Measurements from ENCODE around the gene P4HA3. TPM values are rescaled to one million over a fixed set of nuclear protein-coding genes. Genes with fewer than 3 reads are reported as not detected.

The P4HA3 gene
- total RNA-seq, 1 donor from 2014 or later = 0.34 TPM

DNA sequence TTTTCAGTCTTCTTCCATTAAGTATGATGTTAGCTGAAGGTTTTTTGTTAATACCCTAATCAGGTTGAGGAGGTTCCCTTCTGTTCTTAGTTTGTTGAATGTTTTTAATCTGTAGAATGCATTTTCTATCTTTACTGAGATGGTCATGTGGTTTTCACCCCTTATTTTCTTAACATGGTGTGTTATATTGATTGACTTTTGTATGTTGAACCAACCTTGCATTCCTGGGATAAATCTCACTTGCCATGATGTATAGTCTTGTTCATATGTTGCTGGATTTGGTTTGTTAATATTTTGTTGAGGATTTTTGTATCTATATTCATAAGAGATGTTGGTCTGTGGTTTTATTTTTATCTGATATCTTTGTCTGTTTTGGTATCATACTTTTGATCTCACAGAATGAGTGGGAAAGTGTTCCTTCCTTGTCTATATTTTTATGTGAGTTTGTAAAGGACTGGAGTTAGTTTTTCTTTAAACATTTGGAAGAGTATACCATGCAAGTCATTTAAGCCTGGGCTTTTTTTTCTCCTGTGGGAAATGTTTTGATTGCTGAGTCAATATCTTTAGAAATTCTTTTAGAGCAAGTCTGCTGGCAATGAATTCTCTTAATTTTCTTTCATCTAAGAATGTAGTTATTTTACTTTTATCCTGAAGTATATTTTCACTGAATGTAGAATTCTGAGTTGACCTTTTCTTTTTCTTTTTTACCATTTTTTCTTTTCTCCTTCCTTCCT, 5.5 kb upstream of the P4HA3 start:
- Mint-ChIP-seq H3K4me1 (ENCODE audit: unreplicated experiment) (no peaks in the 10 kb centered on the region), H3K4me3 (no peak overlapping the region), H3K27me3 (peaks cover 45% of the 10 kb centered on the region), H3K9me3 (peaks cover 26% of the 10 kb centered on the region), H3K36me3 (peaks cover 4% of the 10 kb centered on the region), H3K27ac (no peak overlapping the region)
- TF ChIP-seq, protein P1, sequence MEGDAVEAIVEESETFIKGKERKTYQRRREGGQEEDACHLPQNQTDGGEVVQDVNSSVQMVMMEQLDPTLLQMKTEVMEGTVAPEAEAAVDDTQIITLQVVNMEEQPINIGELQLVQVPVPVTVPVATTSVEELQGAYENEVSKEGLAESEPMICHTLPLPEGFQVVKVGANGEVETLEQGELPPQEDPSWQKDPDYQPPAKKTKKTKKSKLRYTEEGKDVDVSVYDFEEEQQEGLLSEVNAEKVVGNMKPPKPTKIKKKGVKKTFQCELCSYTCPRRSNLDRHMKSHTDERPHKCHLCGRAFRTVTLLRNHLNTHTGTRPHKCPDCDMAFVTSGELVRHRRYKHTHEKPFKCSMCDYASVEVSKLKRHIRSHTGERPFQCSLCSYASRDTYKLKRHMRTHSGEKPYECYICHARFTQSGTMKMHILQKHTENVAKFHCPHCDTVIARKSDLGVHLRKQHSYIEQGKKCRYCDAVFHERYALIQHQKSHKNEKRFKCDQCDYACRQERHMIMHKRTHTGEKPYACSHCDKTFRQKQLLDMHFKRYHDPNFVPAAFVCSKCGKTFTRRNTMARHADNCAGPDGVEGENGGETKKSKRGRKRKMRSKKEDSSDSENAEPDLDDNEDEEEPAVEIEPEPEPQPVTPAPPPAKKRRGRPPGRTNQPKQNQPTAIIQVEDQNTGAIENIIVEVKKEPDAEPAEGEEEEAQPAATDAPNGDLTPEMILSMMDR (conservative IDR thresholded peaks at IDR 0.05) = no peak
- DNase-seq (ENCODE audit: extremely low spot score, unreplicated experiment) = no peak

- TF ChIP-seq, protein P1 (conservative IDR thresholded peaks at IDR 0.05) = no peak
- DNase-seq (ENCODE audit: extremely low spot score, unreplicated experiment) = no peak
- Mint-ChIP-seq H3K27me3 (peaks cover 63% of the 10 kb centered on the region), H3K36me3 (peaks cover 4% of the 10 kb centered on the region), H3K9me3 (peaks cover 16% of the 10 kb centered on the region), H3K27ac (no peak overlapping the region), H3K4me1 (ENCODE audit: unreplicated experiment) (no peaks in the 10 kb centered on the region), H3K4me3 (no peak overlapping the region)
Observed at GRCh38 chr11:74312326-74312725, 886 bp upstream of the P4HA3 start.

DNA sequence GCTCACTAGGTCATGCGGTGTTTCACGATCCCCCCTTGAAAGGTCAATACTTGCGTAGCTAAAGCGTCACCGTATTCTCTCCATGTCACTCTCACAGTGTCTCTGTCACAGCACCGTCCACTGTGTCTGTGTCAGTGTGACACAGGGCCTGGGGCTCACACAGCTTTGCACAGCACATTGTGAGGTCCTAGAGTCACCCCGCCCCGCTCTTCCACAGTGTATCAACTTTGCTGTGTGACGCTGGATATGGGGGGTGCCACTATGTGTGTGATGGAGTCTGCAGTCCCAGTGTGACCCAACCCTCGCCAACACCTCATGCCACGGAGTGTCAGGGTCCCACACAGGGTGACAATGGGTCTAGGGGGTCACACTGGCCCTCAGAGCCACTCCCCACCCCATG, 583 bp downstream of the P4HA3 start:
- DNase-seq (ENCODE audit: extremely low spot score, unreplicated experiment) = no peak
- peak overlapping the region; percentile 82 for H3K4me3 Mint-ChIP-seq
- peaks cover 68% of the 10 kb centered on the region for H3K27me3 Mint-ChIP-seq
- TF ChIP-seq, protein P1 (conservative IDR thresholded peaks at IDR 0.05) = no peak
- no peaks in the 10 kb centered on the region for H3K4me1 Mint-ChIP-seq (ENCODE audit: unreplicated experiment)
- H3K9me3 Mint-ChIP-seq = peaks cover 9% of the 10 kb centered on the region
- H3K27ac Mint-ChIP-seq = no peak overlapping the region
- H3K36me3 Mint-ChIP-seq = no peaks in the 10 kb centered on the region

DNA sequence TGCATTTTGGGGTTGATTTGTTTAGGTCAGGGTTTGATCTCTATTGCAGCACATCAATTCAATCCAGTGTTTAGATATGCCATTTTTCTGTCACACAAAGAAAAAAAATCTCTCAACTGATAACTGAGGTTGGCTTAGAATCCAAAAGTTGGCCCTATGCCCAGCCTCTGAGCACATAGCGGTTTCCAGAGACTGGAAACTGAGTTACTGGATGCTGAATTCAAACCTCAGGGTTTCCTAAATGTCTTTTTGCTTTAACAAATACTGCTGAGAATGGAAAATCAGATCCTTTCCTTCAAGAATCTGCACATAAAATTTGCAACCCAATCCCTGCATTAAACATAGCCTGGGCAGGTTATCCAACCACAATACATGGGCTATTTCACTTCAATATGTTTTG, 4.0 kb downstream of the P4HA3 start:
- H3K4me1 Mint-ChIP-seq (ENCODE audit: unreplicated experiment) = no peaks in the 10 kb centered on the region
- H3K36me3 Mint-ChIP-seq = no peaks in the 10 kb centered on the region
- H3K9me3 Mint-ChIP-seq = peaks cover 2% of the 10 kb centered on the region
- TF ChIP-seq, protein P1 (conservative IDR thresholded peaks at IDR 0.05) = no peak
- no peak overlapping the region for H3K27ac Mint-ChIP-seq
- H3K4me3 Mint-ChIP-seq = no peak overlapping the region
- peaks cover 62% of the 10 kb centered on the region for H3K27me3 Mint-ChIP-seq
- DNase-seq (ENCODE audit: extremely low spot score, unreplicated experiment) = no peak

DNA sequence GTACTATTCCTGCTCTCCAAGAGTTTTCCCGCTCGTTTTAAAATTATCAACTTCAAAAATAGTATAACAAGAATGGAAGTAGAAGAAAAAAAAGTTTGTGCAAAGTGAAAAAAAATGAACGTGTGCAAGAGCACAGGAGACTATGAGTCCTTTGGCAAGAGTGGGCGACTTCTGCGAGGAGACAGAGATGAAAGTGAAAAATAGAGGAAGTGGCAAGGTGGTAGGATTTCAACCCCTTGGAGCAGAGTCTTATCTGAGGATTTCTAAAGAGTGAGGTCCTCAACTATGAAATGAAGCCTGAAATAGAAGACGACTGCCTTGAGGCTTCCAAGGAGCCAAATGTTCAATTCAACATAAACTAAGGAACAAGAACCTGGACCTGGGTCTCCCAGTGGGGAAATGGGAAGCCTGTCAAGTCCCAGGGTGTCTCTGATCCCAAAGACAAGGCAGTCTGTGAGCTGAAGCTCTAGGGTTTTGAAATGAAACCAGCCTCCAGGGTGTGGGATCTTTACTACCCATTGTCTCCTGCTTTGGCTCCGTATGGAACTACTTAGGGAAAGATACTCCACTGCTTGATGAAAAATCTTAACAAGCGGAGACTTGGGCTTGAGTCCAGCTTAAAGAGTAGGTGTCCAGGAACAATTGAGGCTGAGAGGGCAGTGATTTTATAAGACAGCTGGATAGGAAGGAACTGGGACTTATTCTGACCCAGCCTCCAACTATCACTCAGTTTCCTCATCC, 4.8 kb downstream of the P4HA3 start:
- Mint-ChIP-seq H3K4me3 (no peak overlapping the region), H3K9me3 (no peaks in the 10 kb centered on the region), H3K27ac (no peak overlapping the region), H3K36me3 (no peaks in the 10 kb centered on the region), H3K27me3 (peaks cover 56% of the 10 kb centered on the region), H3K4me1 (ENCODE audit: unreplicated experiment) (no peaks in the 10 kb centered on the region)
- DNase-seq (ENCODE audit: extremely low spot score, unreplicated experiment) = no peak
- TF ChIP-seq, protein P1 (conservative IDR thresholded peaks at IDR 0.05) = no peak

Measured in type B pancreatic cell (in vitro differentiated cells).